K562 (cell line): Measurements from ENCODE around the gene GAPT. TPM values are rescaled to one million over a fixed set of nuclear protein-coding genes. Genes with fewer than 3 reads are reported as not detected.

ENCODE experiments used
- ATAC-seq: fragments of 200-7000 bp; cut with Tn5 transposase; 3 replicates; pipeline ENCODE4 v1.9.1; 2020; ENCODE audit warnings: moderate library complexity
- BruUV-seq: library from RNA; stranded (reverse); fragments of 400-500 nt; replicated peaks from 2 replicates; lab custom pipeline; 2021; lab: Mats Ljungman, UMichigan
- CTCF ChIA-PET: fragments of 300-600 bp; formaldehyde crosslinking; extraction: SDS; loops from one replicate; lab custom pipeline; 2021; ENCODE audit warnings: low intra/inter-chr PET ratio; lab: Yijun Ruan, JAX
- POLR2A ChIA-PET: fragments of 300-600, 350-650 bp; sonication (Branson Sonifier 250); formaldehyde crosslinking; extraction: SDS; loops from one replicate; lab custom pipeline; 2021; ENCODE audit warnings: antibody characterized with exemption, inconsistent platforms; lab: Yijun Ruan, JAX
- DNase-seq, 4 experiments: peaks; one replicate each; pipeline versions ENCODE4 v3.0.0 to v3.0.0-alpha.2; 2011 to 2018; ENCODE audit warnings: low spot score in 3 of 4, mixed read lengths in 3 of 4; ENCODE audit errors: extremely low read depth in 1 of 4
- FAIRE-seq: peaks from 2 replicates; lab custom pipeline; 2011; peaks lifted over from hg19 to GRCh38; lab: Jason Lieb, UNC
- H2AFZ ChIP-seq: 2 replicates; pipeline ENCODE4 v1.6.0; 2011; ENCODE audit warnings: low read depth, low read length, control low read depth, inconsistent platforms
- H3K27ac ChIP-seq: fragments of 200-600 bp; 3 replicates; pipeline ENCODE4 v1.8.0; 2011; ENCODE audit warnings: low read depth, mild to moderate bottlenecking, control low read depth, inconsistent platforms, low read length, moderate library complexity, mixed read lengths; ENCODE audit errors: extremely low read depth
- H3K27me3 ChIP-seq, 2 experiments: fragments of 300-600 bp in 1 of 2; 2 replicates in 1 of 2; 3 replicates in 1 of 2; pipeline versions ENCODE4 v1.6.0 to v1.8.0; 2011; ENCODE audit warnings: inconsistent platforms in 2 of 2, low read length in 2 of 2, mild to moderate bottlenecking in 1 of 2, mixed read lengths in 1 of 2, moderate library complexity in 1 of 2; ENCODE audit not compliant: control insufficient read depth in 2 of 2, insufficient read depth in 2 of 2
- H3K36me3 ChIP-seq: fragments of 300-600 bp; 3 replicates; pipeline ENCODE4 v1.8.0; 2011; ENCODE audit warnings: mild to moderate bottlenecking, low read length, inconsistent platforms; ENCODE audit not compliant: control insufficient read depth, insufficient read depth
- H3K4me1 ChIP-seq, 2 experiments: fragments of 200-600 bp in 1 of 2; replicated peaks in 1 of 2; 2 replicates in 1 of 2; 3 replicates in 1 of 2; pipeline versions ENCODE4 v1.5.1 to v1.8.0; 2011; ENCODE audit warnings: inconsistent platforms in 2 of 2, low read length in 2 of 2, mild to moderate bottlenecking in 1 of 2, mixed read lengths in 1 of 2, moderate library complexity in 1 of 2; ENCODE audit not compliant: control insufficient read depth in 2 of 2, insufficient read depth in 2 of 2
- H3K4me2 ChIP-seq: 2 replicates; pipeline ENCODE4 v1.6.1; 2011; ENCODE audit warnings: low read length, control low read depth, inconsistent platforms, mixed read lengths; ENCODE audit not compliant: insufficient read depth
- H3K4me3 ChIP-seq: fragments of 200-600 bp; sonication (generic), shearing (Covaris generic); 2 replicates; pipeline ENCODE4 v1.5.1; 2016; ENCODE audit warnings: control low read depth, inconsistent platforms
- H3K79me2 ChIP-seq: fragments of 200-600 bp; 3 replicates; pipeline ENCODE4 v1.8.0; 2011; ENCODE audit warnings: low read length, inconsistent platforms; ENCODE audit not compliant: control insufficient read depth, insufficient read depth
- H3K9ac ChIP-seq, 2 experiments: 2 replicates each; pipeline versions ENCODE4 v1.6.0 to v1.6.1; 2011; ENCODE audit warnings: low read depth in 2 of 2, low read length in 2 of 2, control low read depth in 1 of 2, inconsistent platforms in 1 of 2, mild to moderate bottlenecking in 1 of 2, mixed read lengths in 1 of 2; ENCODE audit not compliant: insufficient read depth in 1 of 2
- H3K9me1 ChIP-seq: one replicate; pipeline ENCODE4 v1.6.0; 2011; ENCODE audit warnings: inconsistent platforms, mild to moderate bottlenecking, low read length, moderate library complexity; ENCODE audit not compliant: control insufficient read depth, insufficient read depth
- H3K9me3 ChIP-seq: replicated peaks from 2 replicates; pipeline ENCODE4 v1.5.1; 2011; ENCODE audit warnings: low read depth, low read length, inconsistent platforms; ENCODE audit not compliant: control insufficient read depth, insufficient read depth
- H4K20me1 ChIP-seq: replicated peaks from 2 replicates; pipeline ENCODE4 v1.6.1; 2011; ENCODE audit warnings: low read length, inconsistent platforms, mixed read lengths; ENCODE audit not compliant: control insufficient read depth, insufficient read depth
- ADNP ChIP-seq: fragments of 200-800 bp; sonication (Bioruptor generic); IDR thresholded peaks from 2 replicates; pipeline ENCODE4 v1.6.1; 2016; ENCODE audit warnings: missing genetic modification characterization, missing compliant biosample characterization
- BHLHE40 ChIP-seq: IDR thresholded peaks from 2 replicates; pipeline ENCODE4 v1.6.1; 2011; ENCODE audit warnings: low read length, improper control_type of control experiment
- CBX5 ChIP-seq: IDR thresholded peaks from 2 replicates; pipeline ENCODE4 v1.6.1; 2014; ENCODE audit warnings: low read depth, borderline replicate concordance
- CHD2 ChIP-seq: IDR thresholded peaks from 2 replicates; pipeline ENCODE4 v1.6.1; 2011; ENCODE audit warnings: low read depth, low read length
- CTCF ChIP-seq, 3 experiments: IDR thresholded peaks in 2 of 3; conservative IDR thresholded peaks in 1 of 3; 2 replicates each; pipeline ENCODE4 v1.5.1; 2011 to 2012; ENCODE audit warnings: low read length in 3 of 3, mild to moderate bottlenecking in 3 of 3, control low read depth in 2 of 3, improper control_type of control experiment in 1 of 3, inconsistent platforms in 1 of 3, low read depth in 1 of 3, mixed read lengths in 1 of 3, moderate library complexity in 1 of 3; ENCODE audit not compliant: insufficient read depth in 2 of 3
- HOMEZ ChIP-seq: fragments of 250-450 bp; sonication (Bioruptor Pico); IDR thresholded peaks from 2 replicates; pipeline ENCODE4 v1.4.0; 2020; ENCODE audit warnings: mild to moderate bottlenecking, moderate library complexity
- NFE2L1 ChIP-seq: fragments of 450-650 bp; IDR thresholded peaks from 2 replicates; pipeline ENCODE4 v1.6.1; 2016; ENCODE audit warnings: missing genetic modification characterization, low read depth, mild to moderate bottlenecking, missing compliant biosample characterization, moderate library complexity, borderline replicate concordance
- RBM34 ChIP-seq: fragments of 200-400 bp; formaldehyde crosslinking; IDR thresholded peaks from 2 replicates; pipeline ENCODE4 v1.6.1; 2018; ENCODE audit warnings: low read length, borderline replicate concordance; ENCODE audit not compliant: insufficient read depth
- SMAD1 ChIP-seq: fragments of 150-350 bp; IDR thresholded peaks from 2 replicates; pipeline ENCODE4 v1.6.1; 2014; ENCODE audit warnings: low read length, low read depth; ENCODE audit not compliant: partially characterized antibody
- ZNF766 ChIP-seq: fragments of 200-800 bp; sonication (Bioruptor generic); conservative IDR thresholded peaks from 2 replicates; pipeline ENCODE4 v1.6.1; 2016; ENCODE audit warnings: missing genetic modification characterization, missing compliant biosample characterization
- WGBS: fragments of 100-300 bp; shearing (Covaris generic); methylation state at CpG from one replicate; pipeline ENCODE4 v1.1.6; 2016; ENCODE audit warnings: low coverage, mixed read lengths; ENCODE audit not compliant: insufficient coverage; ENCODE audit errors: missing lambda C conversion rate; 5-methylcytosine and 5-hydroxymethylcytosine counted together
- in situ Hi-C: fragments of 300-500 bp; cut with MboI; formaldehyde crosslinking; loops from 4 replicates; pipeline ENCODE4 v1.15.0; 2018; ENCODE audit warnings: inconsistent platforms, mixed read lengths
- intact Hi-C: fragments of 100-400 bp; cut with micrococcal nuclease; formaldehyde crosslinking; loops from 2 replicates; pipeline ENCODE4 v1.14.2; 2022
- polyA plus RNA-seq, 8 experiments: library from polyadenylated mRNA; depleted of rRNA in 4 of 8; stranded (reverse) in 5 of 8; unstranded in 3 of 8; fragments of >200 nt; fragmentation: Nextera tagmentation in 2 of 8; fragmentation: Illumina TruSeq in 1 of 8; extraction: Ambion mirVana in 2 of 8; extraction: Trizol in 1 of 8; gene quantifications; 2 replicates each; pipeline versions ENCODE4 v1.2.1 to v1.2.3, GENCODE V29; 2011 to 2014; ENCODE audit warnings: inconsistent platforms in 1 of 8, missing spikeins in 1 of 8
- total RNA-seq, 7 experiments: library from RNA; depleted of rRNA in 6 of 7; stranded (reverse); fragments of >200 nt in 6 of 7; fragmentation: Illumina TruSeq in 2 of 7; extraction: Trizol in 2 of 7; gene quantifications; 2 replicates each; pipeline versions ENCODE4 v1.2.1 to v1.2.3, GENCODE V29; 2011 to 2021; ENCODE audit warnings: low replicate concordance in 1 of 7
- TF ChIP-seq, protein P1 (sequence below): sonication (generic); formaldehyde crosslinking; IDR thresholded peaks from 2 replicates; pipeline ENCODE4 v1.8.1; 2022; ENCODE audit warnings: missing genetic modification reagents

Gene GAPT
- total and polyA plus RNA-seq, 9 of the 15 experiments (the other 6 are each of a cell fraction or from before 2014, with no cell fraction given) = not detected

- Histone ChIP-seq H3K9ac (no peak overlapping the region), H3K27ac (no peak overlapping the region)
- BruUV-seq = no TSS peak
- POLR2A ChIA-PET = no interaction called here
- in situ Hi-C loops = no loop called here
- 0 out of 6 replicates have a peak, but pooled peaks of 1 of the 3 experiments have one; percentile 29 for TF ChIP-seq CTCF (IDR thresholded peaks at IDR 0.05 in 2 of 3, conservative IDR thresholded peaks at IDR 0.05 in 1 of 3; ENCODE audit: insufficient read depth in 2 of 3, low read depth in 1 of 3, low read length in 3 of 3)
- TF ChIP-seq ADNP (tag) = no peak
- TF ChIP-seq, all 486 proteins: peak for 1
- Histone ChIP-seq H3K4me3 (no peak overlapping the region), H3K4me2 (no peak overlapping the region), H3K9me3 (no peaks in the 10 kb centered on the region), H4K20me1 (no peaks in the 10 kb centered on the region), H3K9me1 (no peaks in the 10 kb centered on the region), H3K27me3 (no peaks in the 10 kb centered on the region), H2AFZ (no peak overlapping the region), H3K79me2 (no peaks in the 10 kb centered on the region), H3K4me1 (no peaks in the 10 kb centered on the region), H3K36me3 (no peaks in the 10 kb centered on the region)
- CTCF ChIA-PET = interaction anchor here (0.7 kb wide), 1 partner anchor 353 kb away, joined by 3 read pairs; no protein-coding TSS in a partner anchor
- intact Hi-C loops = loop anchor here (5.0 kb wide), 1 partner anchor 356 kb away; no protein-coding TSS in a partner anchor
- WGBS = 0% methylated on average over 3 of the region's 3 CpGs
- peak in 2 of 4 experiments; percentile 18 to 25 for DNase-seq
- no peak for FAIRE-seq
- ATAC-seq = no peak
Observed at GRCh38 chr5:58496488-58496887, 5.3 kb downstream of the GAPT start.

GRCh38 chr5:58497386-58497785, 6.2 kb downstream of the GAPT start:
- 2% methylated on average over 5 of the region's 5 CpGs for WGBS
- in situ Hi-C loops = no loop called here
- Histone ChIP-seq H4K20me1 (no peaks in the 10 kb centered on the region), H3K9ac (no peak overlapping the region), H3K4me1 (no peaks in the 10 kb centered on the region), H3K36me3 (no peaks in the 10 kb centered on the region), H3K9me1 (no peaks in the 10 kb centered on the region), H3K4me3 (no peak overlapping the region), H3K4me2 (no peak overlapping the region), H3K27me3 (no peaks in the 10 kb centered on the region), H3K27ac (no peak overlapping the region), H2AFZ (no peak overlapping the region), H3K79me2 (no peaks in the 10 kb centered on the region), H3K9me3 (no peaks in the 10 kb centered on the region)
- DNase-seq = no peak
- no TSS peak for BruUV-seq
- ATAC-seq = no peak
- CTCF ChIA-PET = no interaction called here
- intact Hi-C loops = loop anchor here (5.0 kb wide), 1 partner anchor 355 kb away; no protein-coding TSS in a partner anchor
- POLR2A ChIA-PET = no interaction called here
- FAIRE-seq = no peak
- TF ChIP-seq ZNF766 (no peak), CBX5 (no peak), NFE2L1 (tag) (no peak), CHD2 (no peak), RBM34 (no peak), HOMEZ (CRISPR knock-in tag) (no peak), BHLHE40 (no peak), SMAD1 (no peak)
- TF ChIP-seq, protein P1, sequence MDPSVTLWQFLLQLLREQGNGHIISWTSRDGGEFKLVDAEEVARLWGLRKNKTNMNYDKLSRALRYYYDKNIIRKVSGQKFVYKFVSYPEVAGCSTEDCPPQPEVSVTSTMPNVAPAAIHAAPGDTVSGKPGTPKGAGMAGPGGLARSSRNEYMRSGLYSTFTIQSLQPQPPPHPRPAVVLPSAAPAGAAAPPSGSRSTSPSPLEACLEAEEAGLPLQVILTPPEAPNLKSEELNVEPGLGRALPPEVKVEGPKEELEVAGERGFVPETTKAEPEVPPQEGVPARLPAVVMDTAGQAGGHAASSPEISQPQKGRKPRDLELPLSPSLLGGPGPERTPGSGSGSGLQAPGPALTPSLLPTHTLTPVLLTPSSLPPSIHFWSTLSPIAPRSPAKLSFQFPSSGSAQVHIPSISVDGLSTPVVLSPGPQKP = no peak
